Measurements from ENCODE around the gene GRIA3. TPM values are rescaled to one million over a fixed set of nuclear protein-coding genes. Genes with fewer than 3 reads are reported as not detected.
"Not testable (repeated sequence)": the region's sequence is repeated elsewhere in the genome, so short reads cannot be mapped to it uniquely, and the experiment has no call there.

Gene GRIA3
- total RNA-seq, 1 experiment from 2014 or later = 1.5 TPM

- Histone ChIP-seq H3K27me3 (ENCODE audit: control insufficient read depth, insufficient read depth, low read length) (no peaks in the 10 kb centered on the region; the same call in 1 of the 2 replicates), H3K4me3 (ENCODE audit: insufficient read depth, low read depth, low read length) (no peak overlapping the region), H3K36me3 (replicated peaks; ENCODE audit: control insufficient read depth, insufficient read depth, low read length) (no peaks in the 10 kb centered on the region)
- no peak for DNase-seq
Observed at GRCh38 chrX:123322536-123322935, 138.5 kb downstream of the GRIA3 start.

GRCh38 chrX:123324625-123325024, 140.5 kb downstream of the GRIA3 start:
- DNase-seq = no peak
- no peak overlapping the region for H3K4me3 ChIP-seq (ENCODE audit: insufficient read depth, low read depth, low read length)
- no peaks in the 10 kb centered on the region for H3K36me3 ChIP-seq (replicated peaks; ENCODE audit: control insufficient read depth, insufficient read depth, low read length)
- no peaks in the 10 kb centered on the region; the same call in 1 of the 2 replicates for H3K27me3 ChIP-seq (ENCODE audit: control insufficient read depth, insufficient read depth, low read length)

- DNase-seq = no peak
- no peaks in the 10 kb centered on the region for H3K27me3 ChIP-seq (ENCODE audit: control insufficient read depth, insufficient read depth, low read length)
- no peaks in the 10 kb centered on the region for H3K36me3 ChIP-seq (replicated peaks; ENCODE audit: control insufficient read depth, insufficient read depth, low read length)
- H3K4me3 ChIP-seq (ENCODE audit: insufficient read depth, low read depth, low read length) = no peak overlapping the region
Observed at GRCh38 chrX:123330229-123330942, 146.3 kb downstream of the GRIA3 start.

DNA sequence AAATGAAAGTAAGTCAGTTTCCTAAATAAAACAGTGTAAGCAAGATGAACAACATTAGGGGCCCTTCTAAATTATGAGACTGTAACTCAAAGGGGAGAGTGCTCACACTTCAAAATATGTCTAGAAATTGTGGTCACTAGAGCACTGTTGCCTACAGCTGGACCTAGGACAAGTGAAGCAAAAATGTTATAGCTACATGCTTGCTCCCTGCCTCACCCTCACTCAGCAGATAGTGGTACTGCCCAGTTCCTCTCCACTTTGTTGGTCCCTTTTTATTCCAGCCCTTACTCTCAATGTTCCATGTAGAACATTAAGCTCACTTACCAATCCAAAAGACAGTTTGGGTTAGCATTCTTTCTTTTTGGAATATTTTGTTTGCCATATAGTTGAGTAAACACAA, 147.3 kb downstream of the GRIA3 start:
- Histone ChIP-seq H3K4me3 (ENCODE audit: insufficient read depth, low read depth, low read length) (no peak overlapping the region), H3K36me3 (replicated peaks; ENCODE audit: control insufficient read depth, insufficient read depth, low read length) (no peaks in the 10 kb centered on the region), H3K27me3 (ENCODE audit: control insufficient read depth, insufficient read depth, low read length) (no peaks in the 10 kb centered on the region)
- no peak for DNase-seq

DNA sequence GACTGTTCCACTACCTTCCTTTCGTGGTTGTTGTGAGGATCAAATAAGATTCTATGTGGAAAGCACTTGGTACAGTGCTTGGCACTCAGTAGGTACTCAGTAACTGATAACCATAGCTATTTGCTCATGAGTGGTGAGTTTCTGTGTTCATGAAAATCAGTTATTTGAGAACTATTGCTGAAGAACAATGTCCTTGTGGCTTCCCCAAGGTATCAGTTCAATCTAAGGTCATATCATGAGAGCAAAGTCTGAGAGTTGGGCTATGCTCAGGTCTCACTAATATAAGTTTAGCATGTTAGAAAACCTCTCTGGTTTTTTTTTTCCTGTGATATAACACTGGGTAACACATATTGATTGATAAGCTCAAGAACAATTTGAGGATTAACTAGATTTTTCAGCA, 147.8 kb downstream of the GRIA3 start:
- H3K27me3 ChIP-seq (ENCODE audit: control insufficient read depth, insufficient read depth, low read length) = no peaks in the 10 kb centered on the region
- no peaks in the 10 kb centered on the region for H3K36me3 ChIP-seq (replicated peaks; ENCODE audit: control insufficient read depth, insufficient read depth, low read length)
- DNase-seq = no peak
- no peak overlapping the region for H3K4me3 ChIP-seq (ENCODE audit: insufficient read depth, low read depth, low read length)

- no peaks in the 10 kb centered on the region for H3K36me3 ChIP-seq (replicated peaks; ENCODE audit: control insufficient read depth, insufficient read depth, low read length)
- DNase-seq = no peak
- no peaks in the 10 kb centered on the region for H3K27me3 ChIP-seq (ENCODE audit: control insufficient read depth, insufficient read depth, low read length)
- no peak overlapping the region for H3K4me3 ChIP-seq (ENCODE audit: insufficient read depth, low read depth, low read length)
Observed at GRCh38 chrX:123336666-123337065, 152.6 kb downstream of the GRIA3 start.

GRCh38 chrX:123337886-123338639, 154.0 kb downstream of the GRIA3 start:
- Histone ChIP-seq H3K36me3 (replicated peaks; ENCODE audit: control insufficient read depth, insufficient read depth, low read length) (no peaks in the 10 kb centered on the region), H3K27me3 (ENCODE audit: control insufficient read depth, insufficient read depth, low read length) (no peaks in the 10 kb centered on the region), H3K4me3 (ENCODE audit: insufficient read depth, low read depth, low read length) (no peak overlapping the region)
- DNase-seq = no peak

- H3K36me3 ChIP-seq (replicated peaks; ENCODE audit: control insufficient read depth, insufficient read depth, low read length) = no peaks in the 10 kb centered on the region
- H3K27me3 ChIP-seq (ENCODE audit: control insufficient read depth, insufficient read depth, low read length) = no peaks in the 10 kb centered on the region
- H3K4me3 ChIP-seq (ENCODE audit: insufficient read depth, low read depth, low read length) = no peak overlapping the region
- DNase-seq = no peak
Observed at GRCh38 chrX:123339221-123339905, 155.3 kb downstream of the GRIA3 start.

GRCh38 chrX:123340696-123341095, 156.6 kb downstream of the GRIA3 start:
- no peaks in the 10 kb centered on the region for H3K27me3 ChIP-seq (ENCODE audit: control insufficient read depth, insufficient read depth, low read length)
- DNase-seq = no peak
- H3K4me3 ChIP-seq (ENCODE audit: insufficient read depth, low read depth, low read length) = no peak overlapping the region
- no peaks in the 10 kb centered on the region for H3K36me3 ChIP-seq (replicated peaks; ENCODE audit: control insufficient read depth, insufficient read depth, low read length)

DNA sequence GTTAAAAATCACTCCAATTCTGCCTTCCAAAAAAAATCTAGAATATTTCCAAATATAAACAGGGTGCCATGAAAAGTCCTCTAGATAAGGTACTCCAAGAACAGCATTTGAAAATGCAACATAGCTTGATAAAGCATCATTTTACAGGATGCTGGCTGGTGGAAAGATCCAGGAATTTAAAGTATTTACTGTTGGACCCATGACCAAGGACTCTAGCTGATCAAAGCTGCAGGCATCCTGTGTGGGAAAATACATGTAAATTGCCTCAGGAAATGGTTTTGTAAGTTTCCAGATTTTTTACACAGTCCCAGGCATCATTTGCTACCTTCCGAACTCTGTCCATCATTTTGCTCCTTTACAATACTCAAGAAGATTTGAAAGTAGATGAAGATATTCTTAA, 164.4 kb downstream of the GRIA3 start:
- no peak for DNase-seq
- H3K27me3 ChIP-seq (ENCODE audit: control insufficient read depth, insufficient read depth, low read length) = no peaks in the 10 kb centered on the region
- H3K36me3 ChIP-seq (replicated peaks; ENCODE audit: control insufficient read depth, insufficient read depth, low read length) = no peaks in the 10 kb centered on the region
- H3K4me3 ChIP-seq (ENCODE audit: insufficient read depth, low read depth, low read length) = no peak overlapping the region

- no peak for DNase-seq
- no peaks in the 10 kb centered on the region for H3K27me3 ChIP-seq (ENCODE audit: control insufficient read depth, insufficient read depth, low read length)
- no peaks in the 10 kb centered on the region for H3K36me3 ChIP-seq (replicated peaks; ENCODE audit: control insufficient read depth, insufficient read depth, low read length)
- H3K4me3 ChIP-seq (ENCODE audit: insufficient read depth, low read depth, low read length) = no peak overlapping the region
Observed at GRCh38 chrX:123350226-123350625, 166.1 kb downstream of the GRIA3 start.

- H3K36me3 ChIP-seq (replicated peaks; ENCODE audit: control insufficient read depth, insufficient read depth, low read length) = no peaks in the 10 kb centered on the region
- no peak for DNase-seq
- no peak overlapping the region for H3K4me3 ChIP-seq (ENCODE audit: insufficient read depth, low read depth, low read length)
- no peaks in the 10 kb centered on the region for H3K27me3 ChIP-seq (ENCODE audit: control insufficient read depth, insufficient read depth, low read length)
Observed at GRCh38 chrX:123357941-123358340, 173.9 kb downstream of the GRIA3 start.

DNA sequence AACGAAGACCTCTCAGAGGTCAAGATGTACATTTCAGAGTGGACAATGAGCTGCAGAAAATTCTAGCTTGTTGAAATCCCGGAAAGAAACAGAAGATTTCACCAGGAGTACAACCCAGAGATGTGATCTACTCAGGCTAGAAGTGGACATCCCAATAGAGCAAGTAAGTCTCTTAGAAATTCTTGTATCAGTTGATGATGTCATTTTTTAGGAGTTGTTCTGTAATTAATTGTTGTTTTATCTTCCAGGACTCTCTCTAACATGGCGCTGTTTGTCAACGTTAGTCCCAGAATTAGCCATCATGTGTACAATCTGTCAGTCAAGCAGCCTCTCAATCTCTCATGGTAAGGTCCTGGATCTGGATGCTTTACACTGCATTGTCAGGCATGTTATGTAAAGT, 174.4 kb downstream of the GRIA3 start:
- DNase-seq = no peak
- no peaks in the 10 kb centered on the region for H3K36me3 ChIP-seq (replicated peaks; ENCODE audit: control insufficient read depth, insufficient read depth, low read length)
- H3K4me3 ChIP-seq (ENCODE audit: insufficient read depth, low read depth, low read length) = no peak overlapping the region
- H3K27me3 ChIP-seq (ENCODE audit: control insufficient read depth, insufficient read depth, low read length) = no peaks in the 10 kb centered on the region

DNA sequence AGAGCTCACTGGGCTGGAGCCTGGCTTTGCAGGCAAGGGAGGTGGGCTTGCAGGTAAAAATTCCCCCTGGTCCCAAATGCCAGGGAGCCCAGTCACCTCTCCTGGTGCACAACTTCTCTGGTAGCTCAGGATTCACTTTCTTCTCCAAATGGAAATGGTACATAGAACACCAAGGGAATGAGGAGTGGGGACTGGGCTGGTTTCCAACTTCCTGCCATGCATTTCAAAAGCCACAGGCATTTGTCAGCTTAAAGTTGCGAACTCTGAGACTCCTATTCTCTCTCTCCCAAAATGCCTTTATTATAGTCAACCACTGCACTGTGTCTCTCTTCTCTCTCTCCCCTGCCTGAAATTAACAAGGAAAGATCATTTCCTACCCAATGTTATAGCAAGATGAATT, 177.3 kb downstream of the GRIA3 start:
- Histone ChIP-seq H3K4me3 (ENCODE audit: insufficient read depth, low read depth, low read length) (no peak overlapping the region), H3K36me3 (replicated peaks; ENCODE audit: control insufficient read depth, insufficient read depth, low read length) (no peaks in the 10 kb centered on the region), H3K27me3 (ENCODE audit: control insufficient read depth, insufficient read depth, low read length) (no peaks in the 10 kb centered on the region)
- DNase-seq = no peak

- H3K27me3 ChIP-seq (ENCODE audit: control insufficient read depth, insufficient read depth, low read length); H3K36me3 ChIP-seq (replicated peaks; ENCODE audit: control insufficient read depth, insufficient read depth, low read length); DNase-seq; H3K4me3 ChIP-seq (ENCODE audit: insufficient read depth, low read depth, low read length): not testable (repeated sequence)
Observed at GRCh38 chrX:123386196-123386595, 202.1 kb downstream of the GRIA3 start.

Measured in H7 (cell line).